ENCODE results near the gene HOXD3.

Gene HOXD3

DNA sequence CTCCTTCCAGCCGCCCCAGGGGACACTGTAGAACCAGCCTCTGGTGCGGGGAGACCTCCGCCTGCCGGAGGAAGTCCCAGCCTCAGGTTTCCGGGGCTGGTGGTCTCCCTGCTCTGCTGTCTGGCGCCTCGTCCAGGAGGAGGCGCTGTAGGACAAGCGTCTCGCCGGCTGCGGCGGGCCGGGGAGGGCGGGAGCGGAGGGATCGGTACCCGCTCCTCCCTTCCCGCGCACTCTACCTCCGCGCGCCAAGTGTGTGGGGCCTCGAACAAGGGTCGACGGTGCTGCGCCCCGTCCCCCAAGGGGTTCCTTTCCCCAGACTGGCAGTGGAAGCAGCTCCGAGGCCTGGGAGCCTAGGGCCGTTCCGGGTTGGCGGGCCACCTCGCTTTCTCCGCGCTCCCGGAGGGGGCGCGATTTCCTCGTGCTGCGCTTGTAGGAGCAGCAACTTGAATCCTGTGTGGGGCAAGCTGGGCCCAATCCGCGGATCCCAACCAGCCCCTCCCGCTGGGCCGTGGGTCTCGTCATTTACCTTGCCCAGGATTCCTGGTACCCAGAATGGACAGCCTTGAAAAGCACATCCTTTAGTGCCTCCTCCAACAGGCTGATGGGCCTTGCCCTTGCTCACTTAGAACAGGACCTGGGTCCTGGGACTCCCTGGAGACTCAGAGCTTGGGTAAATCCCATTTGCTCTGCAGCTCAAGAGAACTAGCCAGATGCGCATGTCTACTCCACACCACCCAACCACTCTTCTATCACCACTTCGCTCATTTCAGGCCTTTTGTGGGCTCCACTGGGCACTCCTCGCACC lies 16.4 kb upstream of the HOXD3 start:
- H3K4me3 ChIP-seq (ENCODE audit: low read depth, low read length), result no peak overlapping the region
- DNase-seq (ENCODE audit: low read depth), result peak; percentile 83
- TF ChIP-seq POLR2A (IDR thresholded peaks at IDR 0.05; ENCODE audit: extremely low read depth, insufficient read length) (no peak), MYC (IDR thresholded peaks at IDR 0.05; ENCODE audit: low read depth, low read length) (no peak)
- TF ChIP-seq, protein P1, sequence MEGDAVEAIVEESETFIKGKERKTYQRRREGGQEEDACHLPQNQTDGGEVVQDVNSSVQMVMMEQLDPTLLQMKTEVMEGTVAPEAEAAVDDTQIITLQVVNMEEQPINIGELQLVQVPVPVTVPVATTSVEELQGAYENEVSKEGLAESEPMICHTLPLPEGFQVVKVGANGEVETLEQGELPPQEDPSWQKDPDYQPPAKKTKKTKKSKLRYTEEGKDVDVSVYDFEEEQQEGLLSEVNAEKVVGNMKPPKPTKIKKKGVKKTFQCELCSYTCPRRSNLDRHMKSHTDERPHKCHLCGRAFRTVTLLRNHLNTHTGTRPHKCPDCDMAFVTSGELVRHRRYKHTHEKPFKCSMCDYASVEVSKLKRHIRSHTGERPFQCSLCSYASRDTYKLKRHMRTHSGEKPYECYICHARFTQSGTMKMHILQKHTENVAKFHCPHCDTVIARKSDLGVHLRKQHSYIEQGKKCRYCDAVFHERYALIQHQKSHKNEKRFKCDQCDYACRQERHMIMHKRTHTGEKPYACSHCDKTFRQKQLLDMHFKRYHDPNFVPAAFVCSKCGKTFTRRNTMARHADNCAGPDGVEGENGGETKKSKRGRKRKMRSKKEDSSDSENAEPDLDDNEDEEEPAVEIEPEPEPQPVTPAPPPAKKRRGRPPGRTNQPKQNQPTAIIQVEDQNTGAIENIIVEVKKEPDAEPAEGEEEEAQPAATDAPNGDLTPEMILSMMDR (IDR thresholded peaks at IDR 0.05; ENCODE audit: low read depth, low read length), result peak; percentile 83

DNA sequence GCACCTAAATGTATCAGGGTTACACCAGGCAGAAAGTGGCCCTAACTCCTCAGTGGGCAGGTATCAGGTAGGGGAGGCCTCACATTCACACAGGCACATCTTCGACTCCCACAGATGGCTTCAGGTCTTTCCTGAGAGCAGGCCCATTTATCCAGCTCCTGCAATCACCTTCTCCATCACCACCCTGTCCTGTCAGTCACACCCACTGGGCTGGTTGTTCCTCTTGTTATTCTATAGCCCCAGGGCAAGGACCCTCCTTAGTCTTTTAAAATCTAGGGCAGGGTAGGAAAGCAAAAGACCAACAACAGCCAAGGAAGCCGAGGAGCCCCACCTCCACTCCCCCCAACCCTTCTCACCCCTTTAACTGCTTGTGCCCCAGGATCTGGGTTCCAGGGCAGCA lies 14.8 kb upstream of the HOXD3 start:
- no peak for DNase-seq (ENCODE audit: low read depth)
- H3K4me3 ChIP-seq (ENCODE audit: low read depth, low read length), result no peak overlapping the region
- TF ChIP-seq, protein P1 (IDR thresholded peaks at IDR 0.05; ENCODE audit: low read depth, low read length), result no peak

DNA sequence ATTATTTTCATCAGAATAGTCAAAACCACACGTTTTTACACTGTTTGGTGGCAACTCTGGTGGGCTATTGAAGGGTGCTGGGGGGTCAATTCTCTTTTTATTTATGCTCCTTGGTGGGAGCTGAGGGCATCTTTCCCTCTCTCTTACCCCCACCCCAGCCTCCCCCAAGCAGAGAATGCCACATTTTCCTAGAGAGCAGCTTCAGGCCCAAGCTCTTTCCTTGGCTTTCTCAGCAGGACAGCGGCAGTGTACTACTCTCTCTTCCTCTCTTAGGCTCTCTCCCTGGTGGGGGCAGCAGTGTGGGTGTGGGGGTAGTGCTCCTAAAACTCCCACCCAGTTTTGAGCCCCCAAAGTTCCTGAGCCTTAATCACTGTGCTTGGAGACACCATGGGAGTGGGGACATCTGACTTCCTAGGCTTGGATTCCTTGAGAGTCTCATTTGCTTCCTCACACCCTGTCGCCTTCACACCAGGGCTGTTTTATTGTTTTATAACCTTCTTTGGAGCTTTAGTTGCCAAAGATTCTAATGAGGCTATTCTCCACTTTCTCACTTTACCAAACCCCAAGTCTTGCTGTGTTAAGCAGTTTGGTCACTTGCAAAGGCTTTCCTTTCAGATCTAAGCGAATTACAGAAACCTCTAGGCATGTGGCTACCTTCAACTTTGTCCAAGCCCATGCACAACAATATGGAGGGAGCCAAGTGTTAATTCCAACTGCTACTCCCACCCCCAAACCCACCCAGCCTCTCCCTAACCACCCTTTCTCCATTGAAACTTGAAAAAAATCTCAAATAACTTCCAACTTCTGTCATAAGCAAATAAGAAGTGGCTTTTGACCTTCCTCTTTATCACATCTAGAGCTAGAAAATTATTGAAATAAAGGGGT lies 11.8 kb upstream of the HOXD3 start:
- TF ChIP-seq, protein P2, sequence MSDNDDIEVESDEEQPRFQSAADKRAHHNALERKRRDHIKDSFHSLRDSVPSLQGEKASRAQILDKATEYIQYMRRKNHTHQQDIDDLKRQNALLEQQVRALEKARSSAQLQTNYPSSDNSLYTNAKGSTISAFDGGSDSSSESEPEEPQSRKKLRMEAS (IDR thresholded peaks at IDR 0.05; ENCODE audit: low read depth, low read length), result no peak
- TF ChIP-seq POLR2A (IDR thresholded peaks at IDR 0.05; ENCODE audit: extremely low read depth, insufficient read length) (no peak), MYC (IDR thresholded peaks at IDR 0.05; ENCODE audit: low read depth, low read length) (no peak)
- TF ChIP-seq, protein P1 (IDR thresholded peaks at IDR 0.05; ENCODE audit: low read depth, low read length), result no peak
- DNase-seq (ENCODE audit: low read depth), result no peak
- H3K4me3 ChIP-seq (ENCODE audit: low read depth, low read length), result no peak overlapping the region

DNA sequence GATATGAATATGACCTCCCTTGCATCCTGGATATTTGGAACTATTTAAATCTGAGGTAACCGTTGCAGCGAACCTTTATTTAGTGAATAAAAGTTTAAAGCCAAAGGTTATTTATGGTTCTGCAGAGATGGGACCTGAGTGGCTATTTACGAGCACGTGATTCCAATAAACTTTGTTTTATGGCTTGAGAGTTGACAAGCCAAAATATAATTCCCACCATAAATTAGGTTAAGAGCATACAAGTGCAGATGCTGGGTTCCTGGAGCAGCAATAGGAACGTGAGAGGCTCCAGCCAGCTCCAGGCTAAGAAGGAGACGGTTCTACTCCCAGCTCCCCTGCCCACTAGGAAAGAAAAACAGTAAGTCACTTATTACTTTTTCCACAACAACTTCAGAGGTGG lies 11.0 kb upstream of the HOXD3 start:
- no peak overlapping the region for H3K4me3 ChIP-seq (ENCODE audit: low read depth, low read length)
- DNase-seq (ENCODE audit: low read depth), result no peak
- TF ChIP-seq MYC (IDR thresholded peaks at IDR 0.05; ENCODE audit: low read depth, low read length), result no peak
- TF ChIP-seq, protein P2 (IDR thresholded peaks at IDR 0.05; ENCODE audit: low read depth, low read length), result no peak
- TF ChIP-seq POLR2A (IDR thresholded peaks at IDR 0.05; ENCODE audit: extremely low read depth, insufficient read length), result no peak
- TF ChIP-seq, protein P1 (IDR thresholded peaks at IDR 0.05; ENCODE audit: low read depth, low read length), result no peak

DNA sequence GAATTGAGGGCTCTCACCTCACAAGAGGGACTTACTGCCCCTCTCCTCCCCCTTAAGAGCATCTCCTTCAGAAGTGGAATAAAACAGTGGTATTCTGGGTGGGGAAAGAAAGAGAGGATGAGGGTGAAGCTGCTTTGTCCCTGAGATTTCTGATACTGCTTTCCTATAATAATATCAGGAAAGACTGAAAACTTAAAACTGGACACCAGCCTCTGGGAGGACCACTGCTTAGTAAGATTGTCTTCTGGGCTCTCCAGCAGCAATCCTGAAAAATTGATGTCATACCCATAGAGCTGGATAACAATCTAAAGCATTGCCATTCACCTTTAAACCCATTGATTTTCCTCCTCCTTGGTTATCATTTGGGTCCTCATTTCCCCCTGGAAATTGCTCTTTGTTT lies 10.5 kb upstream of the HOXD3 start:
- no peak for DNase-seq (ENCODE audit: low read depth)
- TF ChIP-seq, protein P2 (IDR thresholded peaks at IDR 0.05; ENCODE audit: low read depth, low read length), result no peak
- TF ChIP-seq MYC (IDR thresholded peaks at IDR 0.05; ENCODE audit: low read depth, low read length) (no peak), POLR2A (IDR thresholded peaks at IDR 0.05; ENCODE audit: extremely low read depth, insufficient read length) (no peak)
- TF ChIP-seq, protein P1 (IDR thresholded peaks at IDR 0.05; ENCODE audit: low read depth, low read length), result no peak
- H3K4me3 ChIP-seq (ENCODE audit: low read depth, low read length), result no peak overlapping the region
